Ishikawa (cell line): ENCODE measurements around the gene KIAA0513.

Experiments
- CEBPB ChIP-seq: IDR thresholded peaks from 2 replicates; pipeline ENCODE4 v1.6.1; 2012
- CREB1 ChIP-seq: IDR thresholded peaks from 2 replicates; pipeline ENCODE4 v1.6.1; 2012; ENCODE audit warnings: low read depth
- EP300 ChIP-seq: IDR thresholded peaks from 2 replicates; pipeline ENCODE4 v1.6.1; 2012; ENCODE audit warnings: borderline replicate concordance
- MAX ChIP-seq: IDR thresholded peaks from 2 replicates; pipeline ENCODE4 v1.6.1; 2012
- REST ChIP-seq: IDR thresholded peaks from 2 replicates; pipeline ENCODE4 v1.6.1; 2012; ENCODE audit warnings: low read depth, mild to moderate bottlenecking
- TAF1 ChIP-seq: IDR thresholded peaks from 2 replicates; pipeline ENCODE4 v1.6.1; 2012; ENCODE audit warnings: low read depth, mild to moderate bottlenecking
- TCF12 ChIP-seq: IDR thresholded peaks from 2 replicates; pipeline ENCODE4 v1.6.1; 2012; ENCODE audit warnings: low read depth
- YY1 ChIP-seq: IDR thresholded peaks from 2 replicates; pipeline ENCODE4 v1.6.1; 2012; ENCODE audit warnings: low read depth

- TF ChIP-seq YY1 (no peak), TAF1 (no peak), EP300 (no peak), CEBPB (no peak), MAX (no peak), CREB1 (no peak), REST (no peak), TCF12 (no peak)
Measured at GRCh38 chr16:85046472-85046916, 18.9 kb downstream of the KIAA0513 start.
